DND-41 (cell line): ENCODE data around the gene SCAI.

Experiments used
- EZH2 ChIP-seq: IDR thresholded peaks from 3 replicates; pipeline ENCODE4 v1.6.1; 2012; ENCODE audit warnings: borderline replicate concordance, low read depth, mild to moderate bottlenecking, moderate library complexity, low read length, inconsistent platforms; ENCODE audit not compliant: severe bottlenecking
- TF ChIP-seq, protein P1 (sequence below): IDR thresholded peaks from 2 replicates; pipeline ENCODE4 v1.5.1; 2012; ENCODE audit warnings: borderline replicate concordance, low read length, moderate library complexity, mild to moderate bottlenecking; ENCODE audit not compliant: poor library complexity, severe bottlenecking; ENCODE audit errors: extremely low read depth

DNA sequence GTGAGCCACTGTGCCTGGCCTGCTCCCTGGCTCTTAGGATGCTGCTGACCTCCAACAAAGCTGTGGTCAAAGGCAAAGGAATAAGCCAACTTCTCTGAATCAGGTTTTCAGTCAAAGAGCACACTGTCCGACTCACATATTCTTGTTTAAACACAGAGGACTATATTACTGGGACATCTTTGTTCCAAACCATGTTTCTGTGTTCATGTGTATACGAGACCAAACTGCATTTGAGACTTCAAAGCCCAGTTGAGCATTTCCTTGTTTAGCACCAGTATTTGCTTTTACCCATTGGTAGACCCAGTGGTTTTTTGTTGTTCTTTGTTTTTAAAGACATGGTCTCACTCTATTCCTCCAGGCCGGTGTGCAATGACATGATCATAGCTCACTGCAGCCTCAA, 100.2 kb downstream of the SCAI start:
- TF ChIP-seq, protein P1, sequence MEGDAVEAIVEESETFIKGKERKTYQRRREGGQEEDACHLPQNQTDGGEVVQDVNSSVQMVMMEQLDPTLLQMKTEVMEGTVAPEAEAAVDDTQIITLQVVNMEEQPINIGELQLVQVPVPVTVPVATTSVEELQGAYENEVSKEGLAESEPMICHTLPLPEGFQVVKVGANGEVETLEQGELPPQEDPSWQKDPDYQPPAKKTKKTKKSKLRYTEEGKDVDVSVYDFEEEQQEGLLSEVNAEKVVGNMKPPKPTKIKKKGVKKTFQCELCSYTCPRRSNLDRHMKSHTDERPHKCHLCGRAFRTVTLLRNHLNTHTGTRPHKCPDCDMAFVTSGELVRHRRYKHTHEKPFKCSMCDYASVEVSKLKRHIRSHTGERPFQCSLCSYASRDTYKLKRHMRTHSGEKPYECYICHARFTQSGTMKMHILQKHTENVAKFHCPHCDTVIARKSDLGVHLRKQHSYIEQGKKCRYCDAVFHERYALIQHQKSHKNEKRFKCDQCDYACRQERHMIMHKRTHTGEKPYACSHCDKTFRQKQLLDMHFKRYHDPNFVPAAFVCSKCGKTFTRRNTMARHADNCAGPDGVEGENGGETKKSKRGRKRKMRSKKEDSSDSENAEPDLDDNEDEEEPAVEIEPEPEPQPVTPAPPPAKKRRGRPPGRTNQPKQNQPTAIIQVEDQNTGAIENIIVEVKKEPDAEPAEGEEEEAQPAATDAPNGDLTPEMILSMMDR: no peak
- TF ChIP-seq EZH2: no peak
